K562 (cell line): ENCODE measurements around the gene PKP1. TPM values are rescaled to one million over a fixed set of nuclear protein-coding genes. Genes with fewer than 3 reads are reported as not detected.

Experiments used
- ATAC-seq: fragments of 200-7000 bp; cut with Tn5 transposase; 3 replicates; pipeline ENCODE4 v1.9.1; 2020; ENCODE audit warnings: moderate library complexity
- BruUV-seq: library from RNA; stranded (reverse); fragments of 400-500 nt; replicated peaks from 2 replicates; lab custom pipeline; 2021; lab: Mats Ljungman, UMichigan
- CTCF ChIA-PET: fragments of 300-600 bp; formaldehyde crosslinking; extraction: SDS; loops from one replicate; lab custom pipeline; 2021; ENCODE audit warnings: low intra/inter-chr PET ratio; lab: Yijun Ruan, JAX
- POLR2A ChIA-PET: fragments of 300-600, 350-650 bp; sonication (Branson Sonifier 250); formaldehyde crosslinking; extraction: SDS; loops from one replicate; lab custom pipeline; 2021; ENCODE audit warnings: antibody characterized with exemption, inconsistent platforms; lab: Yijun Ruan, JAX
- DNase-seq, 4 experiments: peaks; one replicate each; pipeline versions ENCODE4 v3.0.0 to v3.0.0-alpha.2; 2011 to 2018; ENCODE audit warnings: low spot score in 3 of 4, mixed read lengths in 3 of 4; ENCODE audit errors: extremely low read depth in 1 of 4
- FAIRE-seq: peaks from 2 replicates; lab custom pipeline; 2011; peaks lifted over from hg19 to GRCh38; lab: Jason Lieb, UNC
- H2AFZ ChIP-seq: 2 replicates; pipeline ENCODE4 v1.6.0; 2011; ENCODE audit warnings: low read depth, low read length, control low read depth, inconsistent platforms
- H3K27ac ChIP-seq: fragments of 200-600 bp; 3 replicates; pipeline ENCODE4 v1.8.0; 2011; ENCODE audit warnings: low read depth, mild to moderate bottlenecking, control low read depth, inconsistent platforms, low read length, moderate library complexity, mixed read lengths; ENCODE audit errors: extremely low read depth
- H3K27me3 ChIP-seq, 2 experiments: fragments of 300-600 bp in 1 of 2; 2 replicates in 1 of 2; 3 replicates in 1 of 2; pipeline versions ENCODE4 v1.6.0 to v1.8.0; 2011; ENCODE audit warnings: inconsistent platforms in 2 of 2, low read length in 2 of 2, mild to moderate bottlenecking in 1 of 2, mixed read lengths in 1 of 2, moderate library complexity in 1 of 2; ENCODE audit not compliant: control insufficient read depth in 2 of 2, insufficient read depth in 2 of 2
- H3K36me3 ChIP-seq: fragments of 300-600 bp; 3 replicates; pipeline ENCODE4 v1.8.0; 2011; ENCODE audit warnings: mild to moderate bottlenecking, low read length, inconsistent platforms; ENCODE audit not compliant: control insufficient read depth, insufficient read depth
- H3K4me1 ChIP-seq, 2 experiments: fragments of 200-600 bp in 1 of 2; replicated peaks in 1 of 2; 2 replicates in 1 of 2; 3 replicates in 1 of 2; pipeline versions ENCODE4 v1.5.1 to v1.8.0; 2011; ENCODE audit warnings: inconsistent platforms in 2 of 2, low read length in 2 of 2, mild to moderate bottlenecking in 1 of 2, mixed read lengths in 1 of 2, moderate library complexity in 1 of 2; ENCODE audit not compliant: control insufficient read depth in 2 of 2, insufficient read depth in 2 of 2
- H3K4me2 ChIP-seq: 2 replicates; pipeline ENCODE4 v1.6.1; 2011; ENCODE audit warnings: low read length, control low read depth, inconsistent platforms, mixed read lengths; ENCODE audit not compliant: insufficient read depth
- H3K4me3 ChIP-seq: fragments of 200-600 bp; sonication (generic), shearing (Covaris generic); 2 replicates; pipeline ENCODE4 v1.5.1; 2016; ENCODE audit warnings: control low read depth, inconsistent platforms
- H3K79me2 ChIP-seq: fragments of 200-600 bp; 3 replicates; pipeline ENCODE4 v1.8.0; 2011; ENCODE audit warnings: low read length, inconsistent platforms; ENCODE audit not compliant: control insufficient read depth, insufficient read depth
- H3K9ac ChIP-seq, 2 experiments: 2 replicates each; pipeline versions ENCODE4 v1.6.0 to v1.6.1; 2011; ENCODE audit warnings: low read depth in 2 of 2, low read length in 2 of 2, control low read depth in 1 of 2, inconsistent platforms in 1 of 2, mild to moderate bottlenecking in 1 of 2, mixed read lengths in 1 of 2; ENCODE audit not compliant: insufficient read depth in 1 of 2
- H3K9me1 ChIP-seq: one replicate; pipeline ENCODE4 v1.6.0; 2011; ENCODE audit warnings: inconsistent platforms, mild to moderate bottlenecking, low read length, moderate library complexity; ENCODE audit not compliant: control insufficient read depth, insufficient read depth
- H3K9me3 ChIP-seq: replicated peaks from 2 replicates; pipeline ENCODE4 v1.5.1; 2011; ENCODE audit warnings: low read depth, low read length, inconsistent platforms; ENCODE audit not compliant: control insufficient read depth, insufficient read depth
- H4K20me1 ChIP-seq: replicated peaks from 2 replicates; pipeline ENCODE4 v1.6.1; 2011; ENCODE audit warnings: low read length, inconsistent platforms, mixed read lengths; ENCODE audit not compliant: control insufficient read depth, insufficient read depth
- FOXA3 ChIP-seq, 2 experiments: fragments of 450-650 bp in 1 of 2; sonication (generic) in 1 of 2; formaldehyde crosslinking; IDR thresholded peaks in 1 of 2; conservative IDR thresholded peaks in 1 of 2; 2 replicates each; pipeline versions ENCODE4 v1.4.0 to v1.8.0; 2020 to 2022; ENCODE audit warnings: mild to moderate bottlenecking in 2 of 2, missing genetic modification reagents in 1 of 2
- GATAD2A ChIP-seq: fragments of 450-650 bp; IDR thresholded peaks from 2 replicates; pipeline ENCODE4 v1.6.1; 2017
- HDAC3 ChIP-seq: fragments of 450-650 bp; IDR thresholded peaks from 2 replicates; pipeline ENCODE4 v1.6.1; 2018; ENCODE audit warnings: borderline replicate concordance, mild to moderate bottlenecking, moderate library complexity; ENCODE audit not compliant: partially characterized antibody
- HNRNPH1 ChIP-seq: fragments of 200-400 bp; formaldehyde crosslinking; optimal IDR thresholded peaks from 2 replicates; pipeline ENCODE3; 2017; ENCODE audit warnings: low read depth, mild to moderate bottlenecking, low read length, moderate library complexity
- KAT7 ChIP-seq: sonication (generic); formaldehyde crosslinking; IDR thresholded peaks from 2 replicates; pipeline ENCODE4 v1.8.0; 2022; ENCODE audit warnings: missing genetic modification reagents, mild to moderate bottlenecking, borderline replicate concordance
- MCM7 ChIP-seq, 2 experiments: fragments of 450-650 bp; IDR thresholded peaks; 2 replicates each; pipeline ENCODE4 v1.6.1; 2016 to 2018
- PTRF ChIP-seq: fragments of 450-650 bp; IDR thresholded peaks from 2 replicates; pipeline ENCODE4 v1.6.1; 2016; ENCODE audit warnings: mild to moderate bottlenecking, missing genetic modification characterization, missing compliant biosample characterization
- RBM15 ChIP-seq: fragments of 200-400 bp; formaldehyde crosslinking; IDR thresholded peaks from 2 replicates; pipeline ENCODE4 v1.6.1; 2018; ENCODE audit warnings: mild to moderate bottlenecking, low read length, moderate library complexity; ENCODE audit not compliant: insufficient read depth
- TAL1 ChIP-seq: fragments of 450-650 bp; IDR thresholded peaks from 2 replicates; pipeline ENCODE4 v1.6.1; 2016; ENCODE audit warnings: mild to moderate bottlenecking
- YY1 ChIP-seq, 3 experiments: IDR thresholded peaks; 2 replicates each; pipeline ENCODE4 v1.6.1; 2011; ENCODE audit warnings: low read length in 2 of 3, mild to moderate bottlenecking in 2 of 3, moderate library complexity in 2 of 3, borderline replicate concordance in 1 of 3, control low read depth in 1 of 3, low read depth in 1 of 3; ENCODE audit not compliant: insufficient read depth in 3 of 3, insufficient replicate concordance in 2 of 3, control insufficient read depth in 1 of 3, insufficient read length in 1 of 3; ENCODE audit errors: extremely low read depth in 1 of 3
- ZBTB8A ChIP-seq: fragments of 450-650 bp; IDR thresholded peaks from 2 replicates; pipeline ENCODE4 v1.6.1; 2018; ENCODE audit warnings: mild to moderate bottlenecking, moderate library complexity; ENCODE audit not compliant: partially characterized antibody
- ZFP30 ChIP-seq: fragments of 250-450 bp; sonication (Bioruptor Pico); IDR thresholded peaks from 2 replicates; pipeline ENCODE4 v1.8.0; 2022; ENCODE audit warnings: moderate library complexity, mild to moderate bottlenecking, inconsistent platforms, borderline replicate concordance
- ZNF445 ChIP-seq: fragments of 250-450 bp; sonication (Bioruptor Pico); IDR thresholded peaks from 2 replicates; pipeline ENCODE4 v1.4.0; 2020; ENCODE audit warnings: low read depth, mild to moderate bottlenecking, moderate library complexity
- WGBS: fragments of 100-300 bp; shearing (Covaris generic); methylation state at CpG from one replicate; pipeline ENCODE4 v1.1.6; 2016; ENCODE audit warnings: low coverage, mixed read lengths; ENCODE audit not compliant: insufficient coverage; ENCODE audit errors: missing lambda C conversion rate; 5-methylcytosine and 5-hydroxymethylcytosine counted together
- in situ Hi-C: fragments of 300-500 bp; cut with MboI; formaldehyde crosslinking; loops from 4 replicates; pipeline ENCODE4 v1.15.0; 2018; ENCODE audit warnings: inconsistent platforms, mixed read lengths
- intact Hi-C: fragments of 100-400 bp; cut with micrococcal nuclease; formaldehyde crosslinking; loops from 2 replicates; pipeline ENCODE4 v1.14.2; 2022
- polyA plus RNA-seq, 8 experiments: library from polyadenylated mRNA; depleted of rRNA in 4 of 8; stranded (reverse) in 5 of 8; unstranded in 3 of 8; fragments of >200 nt; fragmentation: Nextera tagmentation in 2 of 8; fragmentation: Illumina TruSeq in 1 of 8; extraction: Ambion mirVana in 2 of 8; extraction: Trizol in 1 of 8; gene quantifications; 2 replicates each; pipeline versions ENCODE4 v1.2.1 to v1.2.3, GENCODE V29; 2011 to 2014; ENCODE audit warnings: inconsistent platforms in 1 of 8, missing spikeins in 1 of 8
- total RNA-seq, 7 experiments: library from RNA; depleted of rRNA in 6 of 7; stranded (reverse); fragments of >200 nt in 6 of 7; fragmentation: Illumina TruSeq in 2 of 7; extraction: Trizol in 2 of 7; gene quantifications; 2 replicates each; pipeline versions ENCODE4 v1.2.1 to v1.2.3, GENCODE V29; 2011 to 2021; ENCODE audit warnings: low replicate concordance in 1 of 7
- TF ChIP-seq, protein P1 (sequence below): IDR thresholded peaks from 3 replicates; pipeline ENCODE4 v1.6.1; 2011; ENCODE audit warnings: borderline replicate concordance, mild to moderate bottlenecking, moderate library complexity; ENCODE audit not compliant: insufficient read length; ENCODE audit errors: extremely low read depth
- TF ChIP-seq, protein P2 (sequence below): sonication (generic); formaldehyde crosslinking; IDR thresholded peaks from 2 replicates; pipeline ENCODE4 v1.8.1; 2023; ENCODE audit warnings: missing genetic modification reagents, mild to moderate bottlenecking, borderline replicate concordance

The PKP1 gene
- total and polyA plus RNA-seq, 9 of the 15 experiments (the other 6 are each of a cell fraction or from before 2014, with no cell fraction given), result not detected

DNA sequence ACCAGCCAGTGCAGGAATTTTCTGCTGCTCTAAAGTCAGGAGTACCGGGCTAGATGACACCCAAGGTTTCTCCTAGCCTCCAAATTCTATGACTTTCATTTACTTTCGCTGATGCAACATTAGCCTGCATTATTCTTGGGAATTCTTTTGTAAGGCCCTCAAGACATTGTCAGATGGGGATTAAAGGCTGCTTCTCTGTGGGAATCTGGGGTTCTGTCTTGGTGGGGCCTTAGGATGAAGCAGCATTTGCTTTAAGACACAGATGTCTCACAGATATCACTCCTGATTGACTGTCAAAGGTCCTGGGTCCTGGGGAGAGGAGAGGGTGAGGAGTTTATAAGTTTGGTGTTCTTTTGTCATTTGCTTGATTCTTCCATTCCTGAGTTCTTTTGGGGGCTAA is 11.6 kb downstream of the PKP1 start:
- H2AFZ ChIP-seq, result no peak overlapping the region
- no TSS peak for BruUV-seq
- no peak for ATAC-seq
- H3K27ac ChIP-seq, result no peak overlapping the region
- 0% methylated on average over 2 of the region's 2 CpGs for WGBS
- no peaks in the 10 kb centered on the region for H3K36me3 ChIP-seq
- POLR2A ChIA-PET, result no interaction called here
- intact Hi-C loops (no loop called here), in situ Hi-C loops (no loop called here)
- no peak for DNase-seq
- H3K9ac ChIP-seq, result no peak overlapping the region
- peaks cover 7% of the 10 kb centered on the region; the same call in 1 of the 2 replicates for H4K20me1 ChIP-seq
- peaks cover 39 to 66% of the 10 kb centered on the region in 2 experiments for H3K27me3 ChIP-seq
- no peaks in the 10 kb centered on the region for H3K4me1 ChIP-seq
- CTCF ChIA-PET, result no interaction called here
- H3K9me1 ChIP-seq, result no peaks in the 10 kb centered on the region
- no peak overlapping the region for H3K4me2 ChIP-seq
- peak; percentile 29 for FAIRE-seq
- H3K4me3 ChIP-seq, result no peak overlapping the region
- no peaks in the 10 kb centered on the region for H3K9me3 ChIP-seq
- H3K79me2 ChIP-seq, result no peaks in the 10 kb centered on the region
- TF ChIP-seq, protein P1, sequence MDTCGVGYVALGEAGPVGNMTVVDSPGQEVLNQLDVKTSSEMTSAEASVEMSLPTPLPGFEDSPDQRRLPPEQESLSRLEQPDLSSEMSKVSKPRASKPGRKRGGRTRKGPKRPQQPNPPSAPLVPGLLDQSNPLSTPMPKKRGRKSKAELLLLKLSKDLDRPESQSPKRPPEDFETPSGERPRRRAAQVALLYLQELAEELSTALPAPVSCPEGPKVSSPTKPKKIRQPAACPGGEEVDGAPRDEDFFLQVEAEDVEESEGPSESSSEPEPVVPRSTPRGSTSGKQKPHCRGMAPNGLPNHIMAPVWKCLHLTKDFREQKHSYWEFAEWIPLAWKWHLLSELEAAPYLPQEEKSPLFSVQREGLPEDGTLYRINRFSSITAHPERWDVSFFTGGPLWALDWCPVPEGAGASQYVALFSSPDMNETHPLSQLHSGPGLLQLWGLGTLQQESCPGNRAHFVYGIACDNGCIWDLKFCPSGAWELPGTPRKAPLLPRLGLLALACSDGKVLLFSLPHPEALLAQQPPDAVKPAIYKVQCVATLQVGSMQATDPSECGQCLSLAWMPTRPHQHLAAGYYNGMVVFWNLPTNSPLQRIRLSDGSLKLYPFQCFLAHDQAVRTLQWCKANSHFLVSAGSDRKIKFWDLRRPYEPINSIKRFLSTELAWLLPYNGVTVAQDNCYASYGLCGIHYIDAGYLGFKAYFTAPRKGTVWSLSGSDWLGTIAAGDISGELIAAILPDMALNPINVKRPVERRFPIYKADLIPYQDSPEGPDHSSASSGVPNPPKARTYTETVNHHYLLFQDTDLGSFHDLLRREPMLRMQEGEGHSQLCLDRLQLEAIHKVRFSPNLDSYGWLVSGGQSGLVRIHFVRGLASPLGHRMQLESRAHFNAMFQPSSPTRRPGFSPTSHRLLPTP, result no peak
- no peak for TF ChIP-seq KAT7
- TF ChIP-seq ZFP30 (CRISPR knock-in tag), result no peak
- TF ChIP-seq GATAD2A, result no peak
- no peak for TF ChIP-seq FOXA3 (CRISPR knock-in tag; conservative IDR thresholded peaks at IDR 0.05 in 1 of 2, IDR thresholded peaks at IDR 0.05 in 1 of 2)
- TF ChIP-seq TAL1, result no peak
- TF ChIP-seq RBM15, result no peak
- TF ChIP-seq ZBTB8A, result no peak
- no peak for TF ChIP-seq ZNF445
- no peak for TF ChIP-seq HNRNPH1
- TF ChIP-seq PTRF (tag), result no peak
- TF ChIP-seq, protein P2, sequence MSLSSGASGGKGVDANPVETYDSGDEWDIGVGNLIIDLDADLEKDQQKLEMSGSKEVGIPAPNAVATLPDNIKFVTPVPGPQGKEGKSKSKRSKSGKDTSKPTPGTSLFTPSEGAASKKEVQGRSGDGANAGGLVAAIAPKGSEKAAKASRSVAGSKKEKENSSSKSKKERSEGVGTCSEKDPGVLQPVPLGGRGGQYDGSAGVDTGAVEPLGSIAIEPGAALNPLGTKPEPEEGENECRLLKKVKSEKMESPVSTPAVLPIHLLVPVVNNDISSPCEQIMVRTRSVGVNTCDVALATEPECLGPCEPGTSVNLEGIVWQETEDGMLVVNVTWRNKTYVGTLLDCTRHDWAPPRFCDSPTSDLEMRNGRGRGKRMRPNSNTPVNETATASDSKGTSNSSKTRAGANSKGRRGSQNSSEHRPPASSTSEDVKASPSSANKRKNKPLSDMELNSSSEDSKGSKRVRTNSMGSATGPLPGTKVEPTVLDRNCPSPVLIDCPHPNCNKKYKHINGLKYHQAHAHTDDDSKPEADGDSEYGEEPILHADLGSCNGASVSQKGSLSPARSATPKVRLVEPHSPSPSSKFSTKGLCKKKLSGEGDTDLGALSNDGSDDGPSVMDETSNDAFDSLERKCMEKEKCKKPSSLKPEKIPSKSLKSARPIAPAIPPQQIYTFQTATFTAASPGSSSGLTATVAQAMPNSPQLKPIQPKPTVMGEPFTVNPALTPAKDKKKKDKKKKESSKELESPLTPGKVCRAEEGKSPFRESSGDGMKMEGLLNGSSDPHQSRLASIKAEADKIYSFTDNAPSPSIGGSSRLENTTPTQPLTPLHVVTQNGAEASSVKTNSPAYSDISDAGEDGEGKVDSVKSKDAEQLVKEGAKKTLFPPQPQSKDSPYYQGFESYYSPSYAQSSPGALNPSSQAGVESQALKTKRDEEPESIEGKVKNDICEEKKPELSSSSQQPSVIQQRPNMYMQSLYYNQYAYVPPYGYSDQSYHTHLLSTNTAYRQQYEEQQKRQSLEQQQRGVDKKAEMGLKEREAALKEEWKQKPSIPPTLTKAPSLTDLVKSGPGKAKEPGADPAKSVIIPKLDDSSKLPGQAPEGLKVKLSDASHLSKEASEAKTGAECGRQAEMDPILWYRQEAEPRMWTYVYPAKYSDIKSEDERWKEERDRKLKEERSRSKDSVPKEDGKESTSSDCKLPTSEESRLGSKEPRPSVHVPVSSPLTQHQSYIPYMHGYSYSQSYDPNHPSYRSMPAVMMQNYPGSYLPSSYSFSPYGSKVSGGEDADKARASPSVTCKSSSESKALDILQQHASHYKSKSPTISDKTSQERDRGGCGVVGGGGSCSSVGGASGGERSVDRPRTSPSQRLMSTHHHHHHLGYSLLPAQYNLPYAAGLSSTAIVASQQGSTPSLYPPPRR, result no peak
- TF ChIP-seq YY1 (IDR thresholded peaks at IDR 0.05; ENCODE audit: borderline replicate concordance in 1 of 3, control insufficient read depth in 1 of 3, extremely low read depth in 1 of 3, insufficient read depth in 3 of 3, insufficient read length in 1 of 3, insufficient replicate concordance in 2 of 3, low read depth in 1 of 3, low read length in 2 of 3), result no peak
- no peak for TF ChIP-seq HDAC3
- no peak for TF ChIP-seq MCM7 (IDR thresholded peaks at IDR 0.05)
